Activated CD4-positive, alpha-beta T cell treated with anti-CD3 and anti-CD28 coated beads, Interleukin-2, Interleukin-6, amounts not matched to agents 100 ng/mL and 50 ng/mL, durations not matched to agents 16 hours and 8 hours (primary cell): Measurements from ENCODE around the gene CNTN3.

ENCODE experiments used
- DNase-seq: peaks from one replicate; pipeline ENCODE4 v3.0.0-alpha.2; 2020

CNTN3 gene

GRCh38 chr3:74607803-74608202 is 6.7 kb downstream of the CNTN3 start:
- DNase-seq = no peak

DNA sequence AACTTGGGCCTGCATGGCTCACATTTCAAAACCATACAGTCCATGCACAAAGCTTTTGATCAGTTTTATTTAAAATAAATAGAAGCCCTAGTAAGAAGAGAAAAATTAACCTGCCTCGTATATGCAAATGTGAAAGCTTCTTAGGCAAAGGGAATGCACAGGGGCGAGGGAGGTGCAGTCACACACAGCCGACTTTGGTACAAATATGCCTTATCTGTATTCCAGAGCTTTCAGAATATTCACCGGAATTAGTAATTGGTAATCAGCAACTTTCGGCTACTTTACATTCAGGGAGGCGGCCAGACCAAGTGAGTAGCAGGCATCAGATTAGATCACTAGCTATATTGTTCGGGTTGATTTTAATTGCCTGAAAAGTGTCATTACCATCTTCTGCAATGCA is 7.5 kb downstream of the CNTN3 start:
- no peak for DNase-seq

DNA sequence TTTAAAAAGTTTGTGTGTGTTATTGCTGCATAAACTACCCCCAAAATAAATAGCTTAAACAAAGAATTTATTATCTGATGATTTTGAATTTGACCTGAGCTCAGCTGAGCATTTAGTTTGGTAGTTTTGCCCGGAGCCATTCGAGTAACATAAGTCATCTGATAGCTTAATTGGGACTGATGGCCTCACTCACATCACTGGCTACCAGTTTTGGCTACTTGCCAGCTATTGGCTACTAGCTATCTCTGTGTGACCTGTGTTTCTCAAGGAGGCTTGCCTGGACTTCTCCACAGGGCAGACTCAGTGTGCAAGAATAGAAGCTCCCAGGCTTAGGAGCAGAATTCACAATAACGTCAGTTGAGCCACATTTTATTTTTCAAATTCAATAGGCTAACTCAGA is 9.0 kb downstream of the CNTN3 start:
- no peak for DNase-seq

DNA sequence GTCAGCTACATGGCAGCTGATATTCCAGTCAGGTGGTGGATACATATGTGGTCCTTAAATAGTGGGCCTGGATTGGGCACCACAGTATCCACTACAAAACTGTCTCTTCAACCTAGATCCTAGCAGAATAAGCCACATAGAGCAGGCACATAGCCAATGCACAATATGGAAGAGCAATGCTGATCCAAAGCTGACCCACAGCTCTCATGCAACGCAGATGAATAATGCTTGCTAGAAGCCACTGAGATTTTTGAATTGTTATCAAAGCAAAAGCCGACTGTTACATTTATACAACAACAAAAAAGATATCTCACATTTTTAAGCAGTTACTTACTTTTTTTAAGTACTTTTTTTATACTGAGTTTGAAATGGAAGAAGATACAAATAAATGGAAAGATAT is 11.2 kb downstream of the CNTN3 start:
- no peak for DNase-seq

GRCh38 chr3:74602471-74602870 is 12.0 kb downstream of the CNTN3 start:
- DNase-seq = no peak

DNA sequence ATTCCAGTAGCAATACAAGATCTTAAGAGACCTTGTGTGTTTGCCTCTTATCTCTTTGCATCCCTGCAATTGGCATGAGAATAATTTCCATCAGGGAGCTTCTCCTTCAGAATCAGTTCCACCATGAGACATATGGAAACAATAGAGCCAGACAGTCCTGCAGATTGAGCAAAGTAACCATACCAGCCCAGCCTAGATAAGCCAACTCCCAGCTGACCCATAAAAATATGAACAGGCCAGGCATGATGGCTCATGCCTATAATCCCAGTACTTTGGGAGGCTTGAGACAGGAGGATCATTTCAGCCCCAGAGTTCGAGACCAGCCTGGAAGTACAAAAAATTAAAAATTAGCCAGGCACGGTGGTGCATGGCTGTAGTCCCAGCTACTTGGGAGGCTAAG is 12.7 kb downstream of the CNTN3 start:
- no peak for DNase-seq

DNA sequence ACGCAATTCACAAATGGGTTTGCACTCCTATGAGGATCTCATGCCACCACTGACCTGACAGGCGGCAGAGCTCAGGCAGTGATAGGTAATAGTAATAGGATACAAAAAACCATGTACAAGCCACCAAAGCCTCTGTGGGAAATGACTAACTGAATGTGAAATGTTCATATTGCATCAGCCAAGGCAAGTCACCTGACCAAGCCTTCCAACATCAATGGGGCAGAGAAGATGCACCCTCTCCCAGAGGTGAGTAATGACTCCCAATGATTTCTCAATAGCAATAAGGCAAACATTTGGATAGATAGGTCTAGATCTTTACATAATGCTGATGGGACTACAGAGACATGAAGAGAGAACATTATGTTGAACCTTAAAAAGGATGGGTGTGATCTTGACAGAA is 14.9 kb downstream of the CNTN3 start:
- DNase-seq = no peak

DNA sequence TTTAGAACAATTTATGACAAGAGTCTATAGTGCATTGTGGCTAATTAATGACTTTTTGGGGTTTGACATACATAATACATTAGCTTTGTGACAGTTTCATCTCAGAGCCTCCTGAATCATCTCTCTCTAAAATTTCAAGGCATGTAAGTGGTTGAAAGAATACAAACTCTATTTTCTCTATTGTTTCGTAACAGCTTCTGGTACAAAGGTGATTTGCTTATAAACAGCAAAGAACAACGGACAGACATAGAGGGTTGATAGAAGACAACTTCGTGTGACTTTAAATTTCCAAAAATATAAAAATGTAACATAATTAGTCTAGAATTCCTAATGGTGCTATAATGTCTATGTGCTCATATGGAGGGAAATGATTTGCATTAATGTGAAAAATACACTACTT is 21.3 kb downstream of the CNTN3 start:
- DNase-seq = no peak

- DNase-seq = no peak
Measured at GRCh38 chr3:74592359-74592758, 22.1 kb downstream of the CNTN3 start.

GRCh38 chr3:74591946-74592345 is 22.5 kb downstream of the CNTN3 start:
- no peak for DNase-seq

DNA sequence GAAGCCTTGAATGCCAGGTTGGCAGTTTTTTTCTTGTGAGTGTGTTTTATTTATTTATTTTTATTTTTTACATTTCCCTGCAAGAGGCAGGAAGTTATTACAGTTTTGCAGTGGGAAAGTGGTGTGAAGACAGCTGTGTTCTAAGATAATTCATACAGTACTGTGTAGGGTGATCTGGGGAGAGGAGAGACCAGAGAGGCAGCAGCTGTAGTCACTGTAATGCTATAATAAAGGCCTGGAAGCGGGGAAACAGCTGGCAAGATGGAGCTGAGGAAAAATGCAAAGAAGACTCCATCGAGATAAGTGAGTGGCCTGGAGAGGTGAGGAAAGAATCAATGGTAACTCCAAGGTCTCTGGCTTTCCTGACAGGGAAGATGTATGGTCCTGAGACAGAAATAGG is 23.1 kb downstream of the CNTN3 start:
- no peak for DNase-seq

- DNase-seq = no peak
Measured at GRCh38 chr3:74590620-74591262, 23.7 kb downstream of the CNTN3 start.

- no peak for DNase-seq
Measured at GRCh38 chr3:74584782-74585181, 29.7 kb downstream of the CNTN3 start.

DNA sequence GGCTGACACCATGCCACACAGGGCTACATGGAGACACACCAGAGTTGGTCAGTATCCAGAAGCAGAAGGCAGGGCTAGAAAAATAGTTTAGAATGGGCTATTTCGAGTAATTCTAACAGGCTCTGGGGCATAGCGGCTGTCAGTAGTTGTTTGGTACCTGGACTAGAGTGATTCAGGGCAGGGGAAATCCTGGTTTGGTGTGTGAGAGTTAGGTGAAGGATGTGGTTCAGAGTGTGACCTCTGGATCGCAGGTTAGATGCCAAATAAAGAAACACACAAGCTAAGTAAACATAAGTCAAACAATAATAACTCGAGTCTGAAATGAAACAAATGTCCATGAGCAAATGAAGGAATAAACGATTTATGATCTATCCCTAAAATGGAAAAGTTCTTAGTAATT is 31.5 kb downstream of the CNTN3 start:
- DNase-seq = no peak

DNA sequence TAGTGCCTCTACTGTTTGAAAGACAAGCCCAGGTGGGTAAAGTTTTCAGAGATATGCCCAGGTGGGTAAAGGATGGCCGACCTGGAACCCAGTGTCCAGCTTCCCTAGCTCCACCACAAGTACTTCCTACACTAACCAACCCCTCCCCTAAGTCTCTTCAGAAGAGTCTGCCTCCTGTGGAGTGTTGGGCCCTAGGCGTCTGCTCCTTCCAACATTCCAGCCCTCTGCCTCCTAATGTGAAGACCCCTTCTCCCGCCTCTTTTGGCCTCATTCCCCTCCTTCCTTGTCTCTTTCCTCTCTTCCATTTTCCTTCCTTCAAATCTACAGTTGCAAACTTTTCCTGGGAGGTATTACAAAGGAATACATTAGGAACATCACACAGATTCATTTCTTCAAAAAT is 38.6 kb downstream of the CNTN3 start:
- no peak for DNase-seq

GRCh38 chr3:74571118-74571517 is 43.3 kb downstream of the CNTN3 start:
- no peak for DNase-seq
